ENCODE measurements around the gene LTBP1.

- TF ChIP-seq BMI1 (IDR thresholded peaks at IDR 0.05; ENCODE audit: borderline replicate concordance) (no peak), FOS (IDR thresholded peaks at IDR 0.05; ENCODE audit: borderline replicate concordance, extremely low read depth, insufficient read length) (no peak), CBX3 (IDR thresholded peaks at IDR 0.05; ENCODE audit: borderline replicate concordance, low read depth) (no peak), CHD2 (IDR thresholded peaks at IDR 0.05; ENCODE audit: borderline replicate concordance, low read depth, low read length) (no peak), HDAC6 (IDR thresholded peaks at IDR 0.05; ENCODE audit: unreplicated experiment) (no peak), MAX (IDR thresholded peaks at IDR 0.05; ENCODE audit: low read depth, low read length) (no peak), ZBTB11 (CRISPR knock-in tag; IDR thresholded peaks at IDR 0.05) (no peak), YY1 (IDR thresholded peaks at IDR 0.05; ENCODE audit: low read depth, low read length) (no peak), NR2C2 (IDR thresholded peaks at IDR 0.05; ENCODE audit: borderline replicate concordance, control insufficient read depth, insufficient read length, low read depth) (no peak)
- TF ChIP-seq, protein P1, sequence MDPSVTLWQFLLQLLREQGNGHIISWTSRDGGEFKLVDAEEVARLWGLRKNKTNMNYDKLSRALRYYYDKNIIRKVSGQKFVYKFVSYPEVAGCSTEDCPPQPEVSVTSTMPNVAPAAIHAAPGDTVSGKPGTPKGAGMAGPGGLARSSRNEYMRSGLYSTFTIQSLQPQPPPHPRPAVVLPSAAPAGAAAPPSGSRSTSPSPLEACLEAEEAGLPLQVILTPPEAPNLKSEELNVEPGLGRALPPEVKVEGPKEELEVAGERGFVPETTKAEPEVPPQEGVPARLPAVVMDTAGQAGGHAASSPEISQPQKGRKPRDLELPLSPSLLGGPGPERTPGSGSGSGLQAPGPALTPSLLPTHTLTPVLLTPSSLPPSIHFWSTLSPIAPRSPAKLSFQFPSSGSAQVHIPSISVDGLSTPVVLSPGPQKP (IDR thresholded peaks at IDR 0.05; ENCODE audit: low read depth, low read length) = no peak
These were observed 174.7 kb downstream of the LTBP1 start for GRCh38 chr2:33121416-33121815.

Measured in GM12878 (cell line).